Endometrial microvascular endothelial cells (primary cell): Measurements from ENCODE around the gene PRKAR2A. TPM values are rescaled to one million over a fixed set of nuclear protein-coding genes. Genes with fewer than 3 reads are reported as not detected.

ENCODE experiments used
- in situ Hi-C: cut with HindIII; loops from 2 replicates; pipeline ENCODE4 v1.10.0; 2017; ENCODE audit warnings: low sequenced_read_pairs, low pct_unique_long_range_greater_than_20kb; ENCODE audit errors: inconsistent ontology term
- total RNA-seq: library from RNA; depleted of rRNA; stranded (reverse); fragments of >200 nt; gene quantifications from one replicate; pipeline ENCODE4 v1.2.3, GENCODE V29; 2015; ENCODE audit errors: inconsistent ontology term

Gene PRKAR2A
- total RNA-seq: 56.1 TPM

DNA sequence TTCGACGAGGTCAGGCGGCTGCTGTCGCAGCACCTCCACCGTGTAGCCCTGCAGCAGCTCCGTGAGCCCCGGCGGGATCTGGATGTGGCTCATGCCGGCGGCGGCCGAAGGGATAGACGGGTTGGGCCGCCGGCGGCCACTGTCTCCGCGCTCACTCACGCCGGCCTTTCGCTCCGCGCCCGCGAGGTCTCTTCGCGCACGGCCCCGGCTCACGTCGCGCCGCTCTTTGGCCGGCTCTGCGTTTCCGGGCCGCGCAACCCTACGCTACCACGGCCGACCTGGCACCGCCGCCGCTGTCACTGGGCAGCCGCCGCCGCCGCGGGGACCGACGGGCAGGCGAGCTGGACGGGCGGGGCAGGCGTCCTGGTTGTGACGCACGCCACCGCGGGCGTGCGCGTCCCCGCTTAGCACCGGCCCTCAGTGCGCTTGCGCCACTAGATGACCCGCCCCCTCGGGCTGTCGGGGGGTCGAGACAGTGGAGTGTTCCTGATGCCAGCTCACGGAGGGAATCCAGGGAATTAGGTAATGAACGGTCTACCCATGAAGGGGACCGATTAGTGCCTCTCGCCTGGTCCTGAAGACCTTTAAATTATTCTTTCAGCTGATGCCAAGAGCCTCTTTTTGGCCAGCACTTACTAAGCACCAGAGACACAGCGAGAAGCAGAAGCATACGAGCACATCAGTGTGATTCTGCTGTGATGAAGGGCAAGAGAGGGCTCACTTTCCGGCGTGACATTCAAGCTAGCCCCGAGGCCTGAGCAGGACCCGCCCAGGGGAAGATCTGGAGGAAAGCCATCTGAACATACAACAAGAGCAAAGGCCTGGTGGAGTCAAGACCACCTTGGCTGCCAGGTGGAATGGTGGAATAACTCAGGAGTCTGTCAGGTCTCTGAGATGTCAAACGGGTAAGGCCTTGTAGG is at the start of gene PRKAR2A:
Gene PRKAR2A, minus strand, starts transcription at position 371 of the 920 bp plus-strand sequence. Its CDS starts 278 bp downstream, at position 93.
- in situ Hi-C loops: no loop called here

DNA sequence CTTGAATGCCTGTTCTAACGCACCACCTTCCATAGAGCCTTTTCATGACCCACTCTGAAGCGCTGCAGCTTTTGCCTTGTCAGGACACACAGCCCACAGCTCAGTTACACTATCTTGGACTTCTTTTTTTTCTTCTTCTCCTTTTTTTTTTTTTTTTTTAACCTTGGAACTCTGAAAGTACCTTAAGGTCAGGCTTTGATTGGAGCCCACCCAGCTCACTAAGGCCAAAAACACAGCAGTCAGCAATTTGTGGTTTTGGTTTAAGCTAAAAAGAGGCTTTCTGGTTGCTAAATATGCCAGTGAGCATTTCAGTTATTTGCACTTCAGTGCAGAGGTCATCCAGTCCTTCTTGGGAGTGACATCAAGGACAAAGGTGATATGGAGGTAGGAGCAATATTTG is 49.3 kb upstream of the PRKAR2A start:
- in situ Hi-C loops: no loop called here

DNA sequence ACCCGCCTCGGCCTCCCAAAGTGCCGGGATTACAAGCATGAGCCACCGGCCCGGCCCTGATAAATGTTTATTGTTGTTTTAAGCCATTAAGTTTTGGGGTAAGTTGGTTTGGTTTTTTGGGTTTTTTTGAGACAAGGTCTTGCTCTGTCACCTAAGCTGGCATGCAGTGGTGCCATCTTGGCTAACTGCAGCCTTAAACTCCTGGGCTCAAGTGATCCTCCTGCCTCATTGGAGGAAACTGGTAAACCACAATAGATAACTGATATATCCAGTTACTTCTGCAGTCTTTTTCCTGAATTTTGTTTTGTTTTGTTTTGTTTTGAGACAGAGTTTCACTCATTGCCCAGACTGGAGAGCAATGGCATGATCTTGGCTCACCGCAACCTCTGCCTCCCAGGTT is 46.8 kb upstream of the PRKAR2A start:
- in situ Hi-C loops: no loop called here

DNA sequence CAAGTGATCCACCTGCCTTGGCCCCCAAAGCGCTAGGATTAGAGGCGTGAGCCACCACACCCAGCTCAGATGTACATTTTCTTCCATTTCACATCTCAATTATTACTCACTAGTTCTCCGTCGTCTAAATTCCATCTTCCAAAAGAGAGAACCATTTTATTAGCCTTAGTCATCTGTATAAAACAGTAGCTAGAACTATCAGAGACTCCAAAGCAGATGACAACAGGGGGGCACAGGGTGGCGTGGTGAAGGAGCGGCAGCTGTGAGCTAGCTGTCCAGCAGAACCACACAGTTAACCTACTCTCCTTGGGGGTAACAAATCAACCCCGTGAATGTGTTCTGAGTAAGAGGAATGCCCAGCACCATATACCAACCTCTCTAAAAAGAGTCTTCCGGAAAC is 43.9 kb upstream of the PRKAR2A start:
- in situ Hi-C loops: no loop called here

DNA sequence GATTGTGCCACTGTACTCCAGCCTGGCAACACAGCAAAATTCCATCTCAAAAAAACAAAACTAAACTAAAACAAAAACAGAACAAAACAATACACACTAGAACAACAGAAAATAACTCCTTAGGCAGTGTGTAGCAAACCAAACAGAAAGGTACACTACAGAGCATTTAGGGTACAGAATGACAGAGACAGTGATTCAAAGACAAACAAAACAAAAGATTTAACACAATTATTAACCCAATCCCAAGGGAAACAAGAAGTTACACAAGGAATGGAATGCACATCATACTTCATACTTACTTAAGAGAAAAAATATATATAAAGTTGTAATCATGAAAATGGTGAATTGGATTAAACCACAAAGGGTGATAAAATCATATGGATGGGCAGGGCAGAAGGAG is 38.1 kb upstream of the PRKAR2A start:
- in situ Hi-C loops: no loop called here

DNA sequence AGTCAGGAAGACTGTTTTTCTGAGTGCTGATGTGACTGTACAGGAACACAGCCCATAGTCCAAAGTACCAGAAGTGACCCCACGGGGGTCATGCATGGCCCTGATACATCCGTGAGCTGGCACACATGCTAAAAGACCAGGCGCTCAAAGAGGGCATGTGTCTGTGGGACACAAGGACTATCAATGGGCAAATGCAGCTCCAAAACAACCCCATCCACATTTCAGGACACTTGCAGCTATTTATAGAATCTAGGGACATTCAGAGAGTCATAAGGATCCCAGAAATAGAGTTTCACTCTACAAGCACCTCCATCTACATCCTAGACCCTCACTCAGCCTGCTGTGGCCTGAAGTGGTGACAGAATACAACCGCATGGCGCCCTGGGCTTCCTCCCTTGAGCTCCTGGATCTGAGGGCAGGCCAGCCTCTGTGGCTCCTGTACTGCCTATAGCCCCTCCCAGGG is 34.0 kb upstream of the PRKAR2A start:
- in situ Hi-C loops: no loop called here

DNA sequence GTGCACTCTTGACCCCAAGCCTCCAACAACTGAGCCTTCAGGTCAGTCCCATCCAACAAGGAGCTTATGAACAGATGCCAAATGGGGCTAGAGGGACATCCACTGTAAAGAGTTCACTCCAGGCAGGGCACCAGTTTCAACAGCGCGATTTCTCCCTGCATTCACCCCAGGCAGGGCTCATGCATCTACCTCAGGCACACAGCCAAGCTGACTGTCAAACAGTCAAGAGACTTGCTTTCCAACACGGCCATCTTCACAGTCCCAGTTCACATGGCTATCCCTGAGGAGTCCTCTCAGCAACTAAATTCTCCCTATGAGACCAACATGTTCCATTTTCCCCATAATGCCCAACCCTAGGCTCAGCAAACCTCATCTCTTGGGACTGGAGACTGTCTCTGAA is 33.3 kb upstream of the PRKAR2A start:
- in situ Hi-C loops: no loop called here

DNA sequence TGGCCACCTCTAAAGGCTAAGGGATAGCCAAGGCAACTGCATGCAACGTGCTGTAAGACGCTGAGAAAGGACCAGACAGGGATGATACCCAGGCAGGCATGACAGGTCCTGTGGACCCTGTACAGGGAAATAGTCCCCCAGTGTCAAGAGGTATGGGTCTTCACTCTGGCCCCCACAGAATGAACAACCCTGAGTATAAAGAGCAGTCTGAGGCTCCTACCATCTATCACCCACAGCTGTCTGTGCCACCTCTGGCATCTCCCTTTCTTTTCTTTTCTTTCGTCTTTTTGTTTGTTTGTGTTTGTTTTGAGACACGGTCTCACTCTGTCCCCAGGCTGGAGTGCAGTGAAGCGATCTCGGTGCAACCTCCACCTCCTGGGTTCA is 32.3 kb upstream of the PRKAR2A start:
- in situ Hi-C loops: no loop called here

DNA sequence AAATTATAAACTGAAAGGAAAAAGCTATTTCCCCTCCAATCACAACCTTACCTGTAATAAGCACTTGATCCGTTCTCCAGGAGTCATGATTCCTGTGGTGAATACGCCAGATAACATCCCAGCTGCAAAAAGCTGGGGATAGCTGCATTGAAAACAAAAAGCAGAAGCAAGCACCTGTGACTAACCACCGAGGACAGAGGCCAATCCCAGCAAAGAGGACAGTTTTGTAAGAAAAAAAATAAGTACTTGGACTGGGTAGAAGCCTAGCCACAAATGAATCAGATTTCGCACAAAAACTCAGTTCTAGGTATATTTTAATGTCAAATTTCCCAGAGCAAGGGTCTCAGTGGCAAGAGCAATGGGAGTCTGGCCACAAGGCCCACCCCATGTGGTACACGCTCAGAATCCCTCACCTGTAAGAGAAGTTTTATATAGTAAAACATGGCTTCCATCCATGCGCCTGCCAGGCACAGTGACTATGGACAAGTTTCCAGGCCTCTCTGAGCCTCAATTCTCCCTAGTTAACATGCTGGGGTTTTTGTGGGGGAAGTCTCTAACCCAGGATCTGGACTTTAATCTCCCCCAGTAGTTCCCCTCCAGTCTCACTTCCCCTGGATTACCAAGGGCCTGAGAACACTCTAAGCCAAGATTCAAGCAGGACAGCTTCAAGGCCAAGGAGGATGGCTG is 31.8 kb upstream of the PRKAR2A start:
- in situ Hi-C loops: no loop called here

DNA sequence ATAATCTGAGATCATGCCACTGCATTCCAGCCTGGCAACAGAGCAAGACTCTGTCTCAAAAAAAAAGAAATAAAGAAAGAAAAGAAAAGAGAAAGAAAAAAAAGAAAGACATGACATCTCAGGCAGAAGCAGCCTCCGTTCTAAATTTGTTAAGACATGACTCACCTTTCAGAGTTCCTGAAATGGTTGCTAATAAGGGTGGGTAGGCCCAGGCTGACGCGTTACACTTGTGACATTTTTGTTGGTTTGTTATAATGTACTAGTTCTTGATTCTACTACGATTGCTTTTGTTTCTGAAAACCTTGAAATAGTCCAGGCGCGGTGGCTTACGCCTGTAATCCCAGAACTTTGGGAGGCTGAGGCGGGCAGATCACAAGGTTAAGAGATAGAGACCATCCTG is 30.0 kb upstream of the PRKAR2A start:
- in situ Hi-C loops: no loop called here

DNA sequence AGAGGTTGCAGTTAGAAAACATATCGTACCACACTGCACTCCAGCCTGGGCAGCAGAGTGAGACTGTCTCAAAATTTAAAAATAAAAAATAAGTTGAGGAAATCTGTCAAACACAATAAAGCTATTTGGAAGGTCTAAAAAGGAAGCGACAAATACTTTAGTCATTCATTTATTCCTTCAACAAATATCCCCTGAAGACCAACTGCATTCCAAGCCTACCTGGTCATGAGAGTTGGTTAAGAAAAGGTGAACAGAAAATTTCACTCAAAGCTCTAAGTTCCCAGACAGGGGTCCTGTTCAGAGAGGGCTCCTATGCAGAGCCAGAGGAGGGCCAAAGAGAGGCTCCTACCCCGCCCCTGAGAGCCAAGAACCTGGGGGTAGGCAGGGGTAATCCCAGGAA is 15.4 kb upstream of the PRKAR2A start:
- in situ Hi-C loops: no loop called here

DNA sequence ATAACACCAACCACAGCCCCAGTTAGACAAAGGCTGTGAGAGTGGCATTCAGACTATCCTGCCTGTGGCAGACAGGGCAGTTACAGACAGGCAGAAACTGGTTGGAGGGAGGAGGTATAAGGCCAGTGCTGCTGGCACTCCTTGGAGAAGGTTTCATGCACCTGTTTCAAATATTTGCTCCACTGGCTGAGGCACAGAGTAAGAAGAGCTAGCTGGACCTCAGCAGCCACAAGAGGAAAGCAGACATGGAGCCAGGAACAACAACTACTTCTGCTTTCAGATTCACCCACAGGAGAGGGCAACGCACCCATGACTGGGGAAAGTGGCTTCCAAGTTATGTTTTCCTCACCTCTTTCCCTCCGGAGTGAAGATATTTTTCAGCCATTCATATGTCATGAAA is 11.5 kb upstream of the PRKAR2A start:
- in situ Hi-C loops: no loop called here

DNA sequence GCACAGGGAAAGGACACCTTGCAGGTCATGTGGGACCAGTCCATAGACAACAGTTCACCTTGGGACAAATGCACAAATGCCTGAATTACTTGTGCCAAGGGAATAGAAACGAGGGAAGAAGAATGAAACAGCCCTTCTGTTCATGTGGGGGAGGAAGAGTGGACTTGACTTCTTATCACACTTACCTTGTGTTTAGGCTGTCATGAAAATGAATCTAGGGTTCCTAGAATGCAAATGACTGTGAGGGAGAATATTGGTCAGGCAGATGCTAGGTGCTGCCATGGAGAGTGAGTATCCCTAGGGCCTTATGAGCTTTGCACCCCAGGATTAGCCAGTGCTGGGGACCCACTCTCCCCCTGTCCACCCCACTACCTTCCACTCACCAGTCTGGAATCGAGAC is 11.0 kb upstream of the PRKAR2A start:
- in situ Hi-C loops: no loop called here

DNA sequence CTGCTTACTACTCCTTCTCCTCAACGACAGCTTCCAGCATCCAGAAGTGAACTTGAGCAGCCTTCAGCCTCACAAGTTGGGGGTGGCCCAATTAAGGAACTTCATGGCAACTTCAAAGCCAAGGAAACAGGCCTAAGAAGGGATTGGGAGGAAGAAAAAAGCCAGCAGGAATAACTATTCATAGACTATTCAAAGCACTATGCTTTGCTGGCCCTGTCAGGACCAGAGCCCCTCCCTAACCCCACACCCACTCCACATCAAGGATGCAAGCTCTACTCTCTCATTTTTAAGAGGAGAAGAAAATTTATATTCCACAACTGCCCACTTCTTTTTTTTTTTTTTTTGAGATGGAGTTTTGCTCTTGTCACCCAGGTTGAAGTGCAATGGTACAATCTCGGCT is 10.0 kb upstream of the PRKAR2A start:
- in situ Hi-C loops: no loop called here

DNA sequence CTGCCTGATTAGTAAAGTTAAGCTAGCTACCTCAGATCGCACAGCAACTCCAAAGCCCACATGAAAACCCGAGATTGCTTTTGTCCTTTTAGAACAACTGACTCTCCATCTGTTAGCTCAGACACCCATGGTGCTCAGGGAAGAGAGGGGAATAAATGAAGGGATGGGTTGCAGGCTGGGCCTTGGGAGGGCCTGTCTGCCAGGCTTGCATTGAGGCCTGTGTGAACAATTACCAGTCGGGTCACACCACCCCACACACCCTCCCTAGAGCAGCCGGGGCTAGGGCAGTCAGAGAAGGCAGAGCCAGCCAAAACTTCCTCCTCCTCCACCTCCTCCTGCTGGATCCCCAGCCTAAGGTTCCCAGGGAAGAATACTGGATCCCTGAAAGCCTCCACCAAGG is 8.8 kb upstream of the PRKAR2A start:
- in situ Hi-C loops: no loop called here

DNA sequence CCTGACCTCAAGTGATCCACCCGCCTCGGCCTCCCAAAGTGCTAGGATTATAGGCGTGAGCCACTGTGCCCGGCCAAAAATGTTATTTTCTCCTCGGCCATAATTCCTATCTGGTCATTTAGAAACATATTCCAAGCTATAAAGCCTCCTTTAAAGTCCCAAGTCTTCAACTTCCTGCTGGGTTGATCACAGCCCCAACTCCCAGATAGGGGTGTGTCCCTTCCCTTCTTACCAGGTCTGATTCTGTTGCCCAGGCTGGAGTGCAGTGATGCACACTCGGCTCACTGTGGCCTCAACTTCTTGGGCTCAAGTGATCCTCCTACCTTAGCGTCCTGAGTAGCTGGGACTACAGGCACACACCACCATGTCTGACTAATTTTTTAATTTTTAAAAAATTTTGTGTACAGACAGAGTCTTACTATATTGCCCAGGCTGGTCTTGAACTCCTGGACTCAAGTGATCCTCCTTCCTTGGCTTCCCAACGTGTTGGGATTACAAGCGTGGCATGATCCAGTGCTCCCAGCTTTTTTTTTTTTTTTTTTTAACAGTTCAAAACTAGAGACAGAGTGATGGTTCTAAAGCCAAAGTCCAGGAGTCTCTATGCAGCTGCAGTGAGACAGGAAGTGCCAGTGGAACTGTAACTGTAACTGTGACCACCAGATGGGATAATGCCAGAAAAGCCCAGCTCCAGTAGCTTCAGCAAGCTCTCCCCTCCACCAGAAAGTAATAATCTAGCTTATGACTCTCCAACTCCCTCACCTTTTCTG is 8.2 kb upstream of the PRKAR2A start:
- in situ Hi-C loops: no loop called here

DNA sequence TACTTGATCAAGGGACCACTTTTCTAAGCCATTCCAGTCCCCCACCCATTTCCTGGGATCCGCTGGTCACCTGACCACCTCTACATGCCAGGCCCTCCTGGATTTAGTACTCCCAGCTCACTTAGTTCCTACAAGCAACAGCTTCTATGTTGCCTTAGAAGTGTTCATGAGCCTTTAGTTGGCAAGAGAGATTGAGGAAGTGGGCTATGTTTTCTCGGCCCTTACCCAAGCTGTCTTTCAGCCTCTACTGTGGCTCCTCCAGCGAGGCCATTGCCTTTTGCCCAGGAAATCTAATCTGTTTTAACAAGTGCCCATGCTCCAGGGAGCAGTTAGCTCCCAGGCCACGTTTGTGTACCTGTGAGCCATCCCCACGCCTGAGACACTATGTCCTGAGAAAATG is 4.5 kb upstream of the PRKAR2A start:
- in situ Hi-C loops: no loop called here

DNA sequence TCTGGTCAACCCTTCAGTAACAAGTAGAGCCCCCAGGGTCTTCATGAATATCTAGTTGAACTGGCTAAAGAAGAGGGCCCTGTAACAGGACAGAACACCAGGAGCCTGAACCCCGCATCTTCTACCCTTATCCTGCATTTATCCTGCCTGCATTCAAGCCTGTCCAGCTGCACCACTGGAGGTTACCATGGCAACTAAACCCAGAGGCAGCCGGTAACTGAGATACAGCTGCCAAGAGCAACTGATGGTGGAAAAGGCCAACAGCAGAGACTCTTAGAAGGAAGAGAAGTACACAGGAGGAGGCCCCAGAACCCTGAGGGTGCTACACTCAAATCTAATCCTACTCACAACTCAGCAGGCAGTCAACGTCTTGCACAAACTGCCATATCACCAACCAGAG is 3.7 kb upstream of the PRKAR2A start:
- in situ Hi-C loops: no loop called here

DNA sequence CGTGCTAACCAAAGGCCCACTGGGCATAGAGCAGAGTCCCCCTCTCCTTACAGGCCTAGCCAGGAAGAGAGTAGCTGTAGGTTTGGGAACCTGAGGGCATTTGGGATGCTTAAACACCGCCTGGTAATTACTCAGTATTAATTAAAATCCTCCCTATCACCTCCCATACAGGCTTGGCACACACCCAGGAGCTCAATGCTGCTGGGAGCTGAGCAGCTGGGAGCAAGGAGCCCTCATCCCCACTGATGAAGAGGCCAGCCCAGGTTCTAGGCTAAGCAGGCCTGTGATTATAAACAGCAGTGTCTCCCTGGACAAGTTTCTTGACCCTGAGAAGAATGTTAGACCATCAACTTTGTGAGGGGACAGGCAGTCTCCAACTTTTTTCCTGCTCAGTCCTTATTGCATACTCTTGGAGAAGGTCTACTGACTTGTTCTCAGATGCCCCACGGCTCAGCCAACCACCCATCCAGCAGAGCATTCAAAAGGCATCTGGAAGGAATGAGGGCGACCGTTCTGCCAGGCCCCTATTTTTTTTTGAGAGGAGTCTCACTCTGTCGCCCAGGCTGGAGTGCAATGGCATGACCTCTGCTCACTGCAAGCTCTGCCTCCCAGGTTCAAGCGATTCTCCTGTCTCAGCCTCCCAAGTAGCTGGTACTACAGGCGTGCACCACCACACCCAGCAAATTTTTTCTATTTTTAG is 1.3 kb upstream of the PRKAR2A start:
- in situ Hi-C loops: no loop called here
